Renal cortical epithelial cell (primary cell): Measurements from ENCODE around the gene FAM228A. TPM values are rescaled to one million over a fixed set of nuclear protein-coding genes. Genes with fewer than 3 reads are reported as not detected.
"Not testable (repeated sequence)": the region's sequence is repeated elsewhere in the genome, so short reads cannot be mapped to it uniquely, and the experiment has no call there.

Experiments used
- DNase-seq: peaks from one replicate; pipeline ENCODE4 v3.0.0-alpha.2; 2011; ENCODE audit warnings: low read depth
- total RNA-seq: library from RNA; depleted of rRNA; stranded (reverse); fragments of >200 nt; gene quantifications from 2 replicates; pipeline ENCODE4 v1.2.3, GENCODE V29; 2014

The FAM228A gene
- total RNA-seq, 1 donor from 2014 or later = 0.05 TPM

GRCh38 chr2:24191156-24191555, 16.3 kb downstream of the FAM228A start:
- DNase-seq = no peak

GRCh38 chr2:24191848-24192247, 17.0 kb downstream of the FAM228A start:
- DNase-seq = no peak

GRCh38 chr2:24197213-24197612, 22.4 kb downstream of the FAM228A start:
- not testable (repeated sequence) for DNase-seq

- no peak for DNase-seq
Observed at GRCh38 chr2:24199968-24200590, 25.2 kb downstream of the FAM228A start.

- no peak for DNase-seq
Observed at GRCh38 chr2:24200799-24201198, 25.9 kb downstream of the FAM228A start.

GRCh38 chr2:24203029-24203786, 28.4 kb downstream of the FAM228A start:
- no peak for DNase-seq

GRCh38 chr2:24203787-24204150, 28.9 kb downstream of the FAM228A start:
- no peak for DNase-seq

- no peak for DNase-seq
Observed at GRCh38 chr2:24204505-24204904, 29.7 kb downstream of the FAM228A start.

GRCh38 chr2:24205131-24205530, 30.3 kb downstream of the FAM228A start:
- no peak for DNase-seq

- no peak for DNase-seq
Observed at GRCh38 chr2:24206242-24206641, 31.4 kb downstream of the FAM228A start.

- DNase-seq = no peak
Observed at GRCh38 chr2:24206714-24207113, 31.9 kb downstream of the FAM228A start.

- DNase-seq = no peak
Observed at GRCh38 chr2:24207359-24207758, 32.5 kb downstream of the FAM228A start.

- DNase-seq = no peak
Observed at GRCh38 chr2:24208490-24208889, 33.6 kb downstream of the FAM228A start.

GRCh38 chr2:24209389-24210105, 34.7 kb downstream of the FAM228A start:
- DNase-seq = no peak

- no peak for DNase-seq
Observed at GRCh38 chr2:24210106-24210455, 35.2 kb downstream of the FAM228A start.

- DNase-seq = no peak
Observed at GRCh38 chr2:24210723-24211122, 35.9 kb downstream of the FAM228A start.

GRCh38 chr2:24211408-24211807, 36.6 kb downstream of the FAM228A start:
- no peak for DNase-seq

- no peak for DNase-seq
Observed at GRCh38 chr2:24214880-24215279, 40.0 kb downstream of the FAM228A start.

- DNase-seq = no peak
Observed at GRCh38 chr2:24220554-24221291, 45.9 kb downstream of the FAM228A start.

- no peak for DNase-seq
Observed at GRCh38 chr2:24221343-24222050, 46.6 kb downstream of the FAM228A start.

- DNase-seq = no peak
Observed at GRCh38 chr2:24222946-24223345, 48.1 kb downstream of the FAM228A start.
